ENCODE measurements around the gene TGFBR3L. TPM values are rescaled to one million over a fixed set of nuclear protein-coding genes. Genes with fewer than 3 reads are reported as not detected.

The TGFBR3L gene
- total and polyA plus RNA-seq, 2 experiments from 2014 or later = 1.7 to 7.0 TPM

- TF ChIP-seq, protein P1, sequence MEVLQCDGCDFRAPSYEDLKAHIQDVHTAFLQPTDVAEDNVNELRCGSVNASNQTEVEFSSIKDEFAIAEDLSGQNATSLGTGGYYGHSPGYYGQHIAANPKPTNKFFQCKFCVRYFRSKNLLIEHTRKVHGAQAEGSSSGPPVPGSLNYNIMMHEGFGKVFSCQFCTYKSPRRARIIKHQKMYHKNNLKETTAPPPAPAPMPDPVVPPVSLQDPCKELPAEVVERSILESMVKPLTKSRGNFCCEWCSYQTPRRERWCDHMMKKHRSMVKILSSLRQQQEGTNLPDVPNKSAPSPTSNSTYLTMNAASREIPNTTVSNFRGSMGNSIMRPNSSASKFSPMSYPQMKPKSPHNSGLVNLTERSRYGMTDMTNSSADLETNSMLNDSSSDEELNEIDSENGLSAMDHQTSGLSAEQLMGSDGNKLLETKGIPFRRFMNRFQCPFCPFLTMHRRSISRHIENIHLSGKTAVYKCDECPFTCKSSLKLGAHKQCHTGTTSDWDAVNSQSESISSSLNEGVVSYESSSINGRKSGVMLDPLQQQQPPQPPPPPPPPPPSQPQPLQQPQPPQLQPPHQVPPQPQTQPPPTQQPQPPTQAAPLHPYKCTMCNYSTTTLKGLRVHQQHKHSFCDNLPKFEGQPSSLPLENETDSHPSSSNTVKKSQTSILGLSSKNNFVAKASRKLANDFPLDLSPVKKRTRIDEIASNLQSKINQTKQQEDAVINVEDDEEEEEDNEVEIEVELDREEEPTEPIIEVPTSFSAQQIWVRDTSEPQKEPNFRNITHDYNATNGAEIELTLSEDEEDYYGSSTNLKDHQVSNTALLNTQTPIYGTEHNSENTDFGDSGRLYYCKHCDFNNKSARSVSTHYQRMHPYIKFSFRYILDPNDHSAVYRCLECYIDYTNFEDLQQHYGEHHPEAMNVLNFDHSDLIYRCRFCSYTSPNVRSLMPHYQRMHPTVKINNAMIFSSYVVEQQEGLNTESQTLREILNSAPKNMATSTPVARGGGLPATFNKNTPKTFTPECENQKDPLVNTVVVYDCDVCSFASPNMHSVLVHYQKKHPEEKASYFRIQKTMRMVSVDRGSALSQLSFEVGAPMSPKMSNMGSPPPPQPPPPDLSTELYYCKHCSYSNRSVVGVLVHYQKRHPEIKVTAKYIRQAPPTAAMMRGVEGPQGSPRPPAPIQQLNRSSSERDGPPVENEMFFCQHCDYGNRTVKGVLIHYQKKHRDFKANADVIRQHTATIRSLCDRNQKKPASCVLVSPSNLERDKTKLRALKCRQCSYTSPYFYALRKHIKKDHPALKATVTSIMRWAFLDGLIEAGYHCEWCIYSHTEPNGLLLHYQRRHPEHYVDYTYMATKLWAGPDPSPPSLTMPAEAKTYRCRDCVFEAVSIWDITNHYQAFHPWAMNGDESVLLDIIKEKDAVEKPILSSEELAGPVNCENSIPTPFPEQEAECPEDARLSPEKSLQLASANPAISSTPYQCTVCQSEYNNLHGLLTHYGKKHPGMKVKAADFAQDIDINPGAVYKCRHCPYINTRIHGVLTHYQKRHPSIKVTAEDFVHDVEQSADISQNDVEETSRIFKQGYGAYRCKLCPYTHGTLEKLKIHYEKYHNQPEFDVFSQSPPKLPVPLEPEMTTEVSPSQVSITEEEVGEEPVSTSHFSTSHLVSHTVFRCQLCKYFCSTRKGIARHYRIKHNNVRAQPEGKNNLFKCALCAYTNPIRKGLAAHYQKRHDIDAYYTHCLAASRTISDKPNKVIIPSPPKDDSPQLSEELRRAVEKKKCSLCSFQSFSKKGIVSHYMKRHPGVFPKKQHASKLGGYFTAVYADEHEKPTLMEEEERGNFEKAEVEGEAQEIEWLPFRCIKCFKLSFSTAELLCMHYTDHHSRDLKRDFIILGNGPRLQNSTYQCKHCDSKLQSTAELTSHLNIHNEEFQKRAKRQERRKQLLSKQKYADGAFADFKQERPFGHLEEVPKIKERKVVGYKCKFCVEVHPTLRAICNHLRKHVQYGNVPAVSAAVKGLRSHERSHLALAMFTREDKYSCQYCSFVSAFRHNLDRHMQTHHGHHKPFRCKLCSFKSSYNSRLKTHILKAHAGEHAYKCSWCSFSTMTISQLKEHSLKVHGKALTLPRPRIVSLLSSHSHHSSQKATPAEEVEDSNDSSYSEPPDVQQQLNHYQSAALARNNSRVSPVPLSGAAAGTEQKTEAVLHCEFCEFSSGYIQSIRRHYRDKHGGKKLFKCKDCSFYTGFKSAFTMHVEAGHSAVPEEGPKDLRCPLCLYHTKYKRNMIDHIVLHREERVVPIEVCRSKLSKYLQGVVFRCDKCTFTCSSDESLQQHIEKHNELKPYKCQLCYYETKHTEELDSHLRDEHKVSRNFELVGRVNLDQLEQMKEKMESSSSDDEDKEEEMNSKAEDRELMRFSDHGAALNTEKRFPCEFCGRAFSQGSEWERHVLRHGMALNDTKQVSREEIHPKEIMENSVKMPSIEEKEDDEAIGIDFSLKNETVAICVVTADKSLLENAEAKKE (CRISPR knock-in tag; IDR thresholded peaks at IDR 0.05) = no peak
- no peak for TF ChIP-seq ZNF114 (CRISPR knock-in tag; IDR thresholded peaks at IDR 0.05)
- no peak for TF ChIP-seq POLR2AphosphoS5 (IDR thresholded peaks at IDR 0.05; ENCODE audit: low read depth)
- no peak for TF ChIP-seq EZH2phosphoT487 (IDR thresholded peaks at IDR 0.05; ENCODE audit: unreplicated experiment)
- TF ChIP-seq ETS1 (IDR thresholded peaks at IDR 0.05) = no peak
- no peak for TF ChIP-seq ZNF331 (CRISPR knock-in tag; IDR thresholded peaks at IDR 0.05; ENCODE audit: low read depth)
Measured at GRCh38 chr19:7918615-7919421, 4.2 kb downstream of the TGFBR3L start (continued).

All from GM23338 (cell line).